H1 (cell line): ENCODE data around the gene GPR17. TPM values are rescaled to one million over a fixed set of nuclear protein-coding genes. Genes with fewer than 3 reads are reported as not detected.

ENCODE experiments used
- CTCF ChIA-PET: fragments of 300-600 bp; sonication (Branson Sonifier 250); formaldehyde crosslinking; loops from one replicate; lab custom pipeline; 2021; ENCODE audit not compliant: partially characterized antibody; lab: Charles Lee
- POLR2A ChIA-PET: fragments of 300-600 bp; sonication (Branson Sonifier 250); formaldehyde crosslinking; loops from one replicate; lab custom pipeline; 2021; ENCODE audit warnings: inconsistent platforms; ENCODE audit not compliant: partially characterized antibody; lab: Charles Lee
- DNase-seq, 2 experiments: peaks; one replicate each; pipeline versions ENCODE4 v3.0.0 to v3.0.0-alpha.2; 2010 to 2022; ENCODE audit warnings: low spot score in 2 of 2, low read depth in 1 of 2, mixed read lengths in 1 of 2
- FAIRE-seq: peaks from 2 replicates; lab custom pipeline; 2011; peaks lifted over from hg19 to GRCh38; lab: Jason Lieb, UNC
- H2AFZ ChIP-seq: 2 replicates; pipeline ENCODE4 v1.8.1; 2012; ENCODE audit warnings: low read length, inconsistent platforms
- H2AK5ac ChIP-seq: 2 replicates; pipeline ENCODE4 v1.6.1; 2013; ENCODE audit warnings: low read depth, low read length
- H2BK120ac ChIP-seq: replicated peaks from 2 replicates; pipeline ENCODE3; 2013; ENCODE audit warnings: low read depth, low read length, inconsistent platforms
- H2BK12ac ChIP-seq: 2 replicates; pipeline ENCODE4 v1.6.1; 2013; ENCODE audit warnings: low read depth, low read length
- H2BK15ac ChIP-seq: 2 replicates; pipeline ENCODE4 v1.6.1; 2013; ENCODE audit warnings: low read length
- H2BK20ac ChIP-seq: 2 replicates; pipeline ENCODE4 v1.6.1; 2013; ENCODE audit warnings: low read length
- H2BK5ac ChIP-seq: 2 replicates; pipeline ENCODE4 v1.6.1; 2013; ENCODE audit warnings: low read depth, low read length
- H3K14ac ChIP-seq: 2 replicates; pipeline ENCODE4 v1.6.1; 2013; ENCODE audit warnings: inconsistent platforms; ENCODE audit not compliant: insufficient read length
- H3K18ac ChIP-seq: 2 replicates; pipeline ENCODE4 v1.6.1; 2013; ENCODE audit warnings: low read length; ENCODE audit errors: extremely low read depth
- H3K23ac ChIP-seq: 2 replicates; pipeline ENCODE4 v1.6.1; 2013; ENCODE audit warnings: inconsistent platforms; ENCODE audit not compliant: insufficient read length
- H3K23me2 ChIP-seq: 2 replicates; pipeline ENCODE4 v1.6.1; 2013; ENCODE audit warnings: low read depth, low read length
- H3K27ac ChIP-seq: 2 replicates; pipeline ENCODE4 v1.6.1; 2011; ENCODE audit warnings: low read depth, low read length, inconsistent platforms
- H3K27me3 ChIP-seq, 4 experiments: replicated peaks in 1 of 4; 1 replicate in 1 of 4; 2 replicates in 3 of 4; pipeline versions ENCODE4 v1.6.1 to v1.8.1; 2011 to 2013; ENCODE audit warnings: low read length in 3 of 4, mild to moderate bottlenecking in 3 of 4, inconsistent platforms in 2 of 4, mixed read lengths in 2 of 4, moderate library complexity in 1 of 4; ENCODE audit not compliant: control insufficient read depth in 3 of 4, insufficient read depth in 3 of 4; ENCODE audit errors: extremely low read depth in 1 of 4
- H3K36me3 ChIP-seq, 4 experiments: 2 replicates each; pipeline versions ENCODE4 v1.6.1 to v1.8.1; 2011 to 2013; ENCODE audit warnings: mild to moderate bottlenecking in 4 of 4, low read length in 3 of 4, moderate library complexity in 2 of 4, control low read depth in 1 of 4, inconsistent platforms in 1 of 4; ENCODE audit not compliant: insufficient read depth in 4 of 4, control insufficient read depth in 2 of 4
- H3K4ac ChIP-seq: replicated peaks from 2 replicates; pipeline ENCODE3; 2013; ENCODE audit warnings: low read length, low read depth, mixed read lengths, inconsistent platforms; ENCODE audit not compliant: insufficient read length
- H3K4me1 ChIP-seq, 4 experiments: replicated peaks in 1 of 4; 1 replicate in 1 of 4; 2 replicates in 3 of 4; pipeline versions ENCODE4 v1.6.1 to v1.8.1; 2011 to 2013; ENCODE audit warnings: low read length in 3 of 4, inconsistent platforms in 2 of 4, mixed read lengths in 1 of 4; ENCODE audit not compliant: insufficient read depth in 4 of 4, control insufficient read depth in 3 of 4
- H3K4me2 ChIP-seq, 2 experiments: 2 replicates each; pipeline versions ENCODE4 v1.6.1 to v1.8.1; 2011 to 2013; ENCODE audit warnings: low read depth in 2 of 2, low read length in 2 of 2, control low read depth in 1 of 2, inconsistent platforms in 1 of 2, mild to moderate bottlenecking in 1 of 2; ENCODE audit not compliant: insufficient read depth in 1 of 2
- H3K4me3 ChIP-seq, 4 experiments: fragments of 200-600, 300-600 bp in 1 of 4; sonication (generic), shearing (Covaris generic), sonication (Bioruptor Twin) in 1 of 4; 2 replicates each; pipeline versions ENCODE4 v1.5.1 to v1.8.1; 2011 to 2016; ENCODE audit warnings: low read length in 4 of 4, low read depth in 3 of 4, control low read depth in 2 of 4, inconsistent platforms in 2 of 4, mild to moderate bottlenecking in 2 of 4, mixed read lengths in 1 of 4, moderate library complexity in 1 of 4; ENCODE audit not compliant: insufficient read depth in 2 of 4; ENCODE audit errors: extremely low read depth in 1 of 4
- H3K56ac ChIP-seq: replicated peaks from 2 replicates; pipeline ENCODE3; 2013; ENCODE audit warnings: low read depth, mild to moderate bottlenecking, mixed read lengths, low read length, inconsistent platforms; ENCODE audit not compliant: insufficient read length
- H3K79me1 ChIP-seq: 2 replicates; pipeline ENCODE4 v1.6.1; 2013; ENCODE audit warnings: low read depth, low read length, control low read depth
- H3K79me2 ChIP-seq, 2 experiments: 2 replicates each; pipeline versions ENCODE4 v1.6.1 to v1.8.1; 2012 to 2013; ENCODE audit warnings: low read length in 2 of 2, mild to moderate bottlenecking in 2 of 2, inconsistent platforms in 1 of 2; ENCODE audit not compliant: insufficient read depth in 2 of 2, control insufficient read depth in 1 of 2
- H3K9ac ChIP-seq, 4 experiments: replicated peaks in 1 of 4; 1 replicate in 1 of 4; 2 replicates in 3 of 4; pipeline versions ENCODE4 v1.6.1 to v1.8.1; 2011 to 2013; ENCODE audit warnings: low read depth in 3 of 4, low read length in 3 of 4, control low read depth in 2 of 4, mild to moderate bottlenecking in 2 of 4, moderate library complexity in 2 of 4, inconsistent platforms in 1 of 4; ENCODE audit errors: extremely low read depth in 1 of 4
- H3K9me3 ChIP-seq, 2 experiments: 2 replicates each; pipeline versions ENCODE4 v1.6.1 to v1.8.1; 2012 to 2013; ENCODE audit warnings: mild to moderate bottlenecking in 2 of 2, moderate library complexity in 2 of 2, control low read depth in 1 of 2, inconsistent platforms in 1 of 2, low read depth in 1 of 2, low read length in 1 of 2, mixed read lengths in 1 of 2; ENCODE audit not compliant: insufficient read depth in 2 of 2
- H4K20me1 ChIP-seq, 2 experiments: replicated peaks in 1 of 2; 2 replicates each; pipeline versions ENCODE3 to v1.8.1; 2011 to 2013; ENCODE audit warnings: inconsistent platforms in 2 of 2, low read length in 2 of 2, mild to moderate bottlenecking in 1 of 2; ENCODE audit not compliant: insufficient read depth in 2 of 2, control insufficient read depth in 1 of 2
- H4K5ac ChIP-seq: 2 replicates; pipeline ENCODE4 v1.6.1; 2013; ENCODE audit warnings: low read length, low read depth, mixed read lengths, inconsistent platforms; ENCODE audit not compliant: insufficient read length
- H4K8ac ChIP-seq: 2 replicates; pipeline ENCODE4 v1.8.0; 2013; ENCODE audit warnings: mild to moderate bottlenecking, moderate library complexity, low read length, inconsistent platforms; ENCODE audit not compliant: insufficient read depth; ENCODE audit errors: extremely low read depth
- H4K91ac ChIP-seq: replicated peaks from 2 replicates; pipeline ENCODE3; 2013; ENCODE audit warnings: low read length, mixed read lengths, inconsistent platforms; ENCODE audit not compliant: insufficient read length
- NRF1 ChIP-seq: IDR thresholded peaks from 2 replicates; pipeline ENCODE4 v1.6.1; 2011; ENCODE audit warnings: mild to moderate bottlenecking, low read depth, low read length, improper control_type of control experiment
- SRF ChIP-seq: IDR thresholded peaks from 2 replicates; pipeline ENCODE4 v1.6.1; 2011; ENCODE audit warnings: mild to moderate bottlenecking, low read depth, low read length, moderate library complexity
- TEAD4 ChIP-seq: IDR thresholded peaks from 2 replicates; pipeline ENCODE4 v1.6.1; 2012; ENCODE audit warnings: low read depth, low read length, inconsistent platforms, mixed read lengths
- WGBS, 2 experiments: shearing (Covaris generic) in 1 of 2; methylation state at CpG; one replicate each; pipeline versions ENCODE4 v1.1.6 to v1.1.7; 2013 to 2015; ENCODE audit warnings: low lambda C conversion rate in 2 of 2, mixed read lengths in 2 of 2, inconsistent platforms in 1 of 2, low coverage in 1 of 2, missing lambda C conversion rate in 1 of 2; ENCODE audit not compliant: insufficient replicate concordance in 2 of 2, insufficient coverage in 1 of 2, insufficient read length in 1 of 2; ENCODE audit errors: extremely low coverage in 1 of 2, missing lambda C conversion rate in 1 of 2; 5-methylcytosine and 5-hydroxymethylcytosine counted together
- polyA plus RNA-seq, 7 experiments: library from polyadenylated mRNA; depleted of rRNA in 3 of 7; stranded (reverse) in 5 of 7; unstranded in 2 of 7; fragments of >200 nt in 5 of 7; fragments of 200-250 nt in 2 of 7; gene quantifications; 1 replicate in 5 of 7; 2 replicates in 1 of 7; 4 replicates in 1 of 7; pipeline versions ENCODE4 v1.2.1 to v1.2.3, GENCODE V29; 2011 to 2013; ENCODE audit warnings: missing spikeins in 2 of 7, mixed read lengths in 2 of 7
- total RNA-seq: library from RNA; stranded (reverse); fragmentation: NEBNext Ultra II Directional; extraction: Animal tissue kit (Norgen Biotek cat#: 25700); gene quantifications from 2 replicates; pipeline ENCODE4 v1.2.1, GENCODE V29; 2021
- TF ChIP-seq, protein P1 (sequence below): IDR thresholded peaks from 2 replicates; pipeline ENCODE4 v1.6.1; 2012; ENCODE audit warnings: low read length, inconsistent platforms

Gene GPR17
- total and polyA plus RNA-seq, 2 of the 8 experiments (the other 6 are each of a cell fraction or from before 2014, with no cell fraction given): 0.03 TPM; not detected in 1

DNA sequence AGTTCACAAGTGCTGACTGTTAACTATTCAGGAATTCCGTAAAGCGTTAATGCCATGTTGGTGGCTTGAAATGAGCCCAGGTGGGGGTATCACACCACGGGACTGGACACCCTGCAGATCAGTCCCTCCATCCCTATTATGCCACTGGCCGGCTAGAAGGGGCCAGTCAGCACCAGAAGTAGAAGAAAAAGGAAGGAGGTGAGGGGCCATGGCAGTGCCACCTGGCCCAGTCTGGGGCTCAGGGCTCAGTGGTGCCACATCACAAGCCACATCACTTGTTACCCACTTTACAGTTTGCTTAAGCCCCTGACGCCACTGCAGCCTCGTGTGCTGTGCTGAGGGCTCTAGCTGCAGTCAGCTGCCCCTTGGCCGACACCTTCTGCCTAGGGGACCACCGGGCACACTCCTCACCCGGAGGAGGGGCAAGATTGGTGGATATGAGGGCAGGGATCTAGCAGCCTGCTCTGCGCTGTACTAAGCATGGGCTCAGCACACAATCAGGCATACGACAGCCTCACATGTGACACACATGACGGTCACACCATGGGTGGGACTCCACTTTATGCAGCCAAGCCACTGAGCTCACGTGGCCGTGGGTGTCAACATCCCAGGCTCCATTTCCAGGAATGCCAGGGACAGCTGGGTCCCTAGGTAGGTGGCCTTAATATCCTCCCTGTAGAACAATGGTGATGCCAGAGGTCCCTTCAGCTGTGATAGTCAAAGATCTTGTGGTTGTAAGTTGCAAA is 25.8 kb downstream of the GPR17 start:
- Histone ChIP-seq H3K4me3 (no peak overlapping the region), H3K4ac (no peak overlapping the region), H4K20me1 (no peaks in the 10 kb centered on the region), H3K23me2 (peaks cover 2% of the 10 kb centered on the region; the same call in 1 of the 2 replicates), H3K14ac (no peak overlapping the region), H3K4me1 (peaks cover 0 to 4% (median 0%) of the 10 kb centered on the region in 4 experiments; a peak in 3 of 7 replicates), H3K27ac (no peak overlapping the region), H3K79me2 (no peaks in the 10 kb centered on the region), H2AFZ (no peak overlapping the region), H2BK15ac (no peak overlapping the region), H2BK12ac (no peak overlapping the region), H4K91ac (no peak overlapping the region), H4K5ac (no peak overlapping the region), H3K4me2 (no peak overlapping the region), H3K56ac (no peak overlapping the region), H2BK120ac (no peak overlapping the region), H2BK20ac (no peak overlapping the region), H3K9me3 (no peaks in the 10 kb centered on the region), H4K8ac (no peak overlapping the region), H2AK5ac (peak overlapping the region; percentile 90; the same call in 1 of the 2 replicates), H3K79me1 (peaks cover 2% of the 10 kb centered on the region; the same call in 1 of the 2 replicates), H3K18ac (no peak overlapping the region), H3K36me3 (no peaks in the 10 kb centered on the region), H3K23ac (no peak overlapping the region), H2BK5ac (no peak overlapping the region), H3K27me3 (peaks cover 10 to 45% (median 28%) of the 10 kb centered on the region in 4 experiments), H3K9ac (no peak overlapping the region)
- TF ChIP-seq NRF1 (no peak), TEAD4 (no peak), SRF (no peak)
- TF ChIP-seq, protein P1, sequence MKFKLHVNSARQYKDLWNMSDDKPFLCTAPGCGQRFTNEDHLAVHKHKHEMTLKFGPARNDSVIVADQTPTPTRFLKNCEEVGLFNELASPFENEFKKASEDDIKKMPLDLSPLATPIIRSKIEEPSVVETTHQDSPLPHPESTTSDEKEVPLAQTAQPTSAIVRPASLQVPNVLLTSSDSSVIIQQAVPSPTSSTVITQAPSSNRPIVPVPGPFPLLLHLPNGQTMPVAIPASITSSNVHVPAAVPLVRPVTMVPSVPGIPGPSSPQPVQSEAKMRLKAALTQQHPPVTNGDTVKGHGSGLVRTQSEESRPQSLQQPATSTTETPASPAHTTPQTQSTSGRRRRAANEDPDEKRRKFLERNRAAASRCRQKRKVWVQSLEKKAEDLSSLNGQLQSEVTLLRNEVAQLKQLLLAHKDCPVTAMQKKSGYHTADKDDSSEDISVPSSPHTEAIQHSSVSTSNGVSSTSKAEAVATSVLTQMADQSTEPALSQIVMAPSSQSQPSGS: no peak
- 92% methylated on average over 14 of the region's 14 CpGs; no CpG with 5 or more reads in 1 of the 2 experiments for WGBS, 2 experiments
- ChIA-PET POLR2A (interaction anchor here (1.4 kb wide), 1 partner anchor 31 kb away, joined by 4 read pairs; no protein-coding TSS in a partner anchor), CTCF (interaction anchor here (1.5 to 3.2 kb wide), 4 partner anchors 22 to 105 kb away, joined by 4 to 13 read pairs (median 7); no protein-coding TSS in a partner anchor)
- no peak for FAIRE-seq
- peak in 1 of 2 experiments; percentile 37 for DNase-seq
